ENCODE results near the gene NOP16. TPM values are rescaled to one million over a fixed set of nuclear protein-coding genes. Genes with fewer than 3 reads are reported as not detected.
A peak's percentile ranks its signal among the peaks of the same experiment; 100 is the strongest.

The NOP16 gene
- total RNA-seq, 2 experiments from 2014 or later = 44.8 to 68.3 TPM

DNA sequence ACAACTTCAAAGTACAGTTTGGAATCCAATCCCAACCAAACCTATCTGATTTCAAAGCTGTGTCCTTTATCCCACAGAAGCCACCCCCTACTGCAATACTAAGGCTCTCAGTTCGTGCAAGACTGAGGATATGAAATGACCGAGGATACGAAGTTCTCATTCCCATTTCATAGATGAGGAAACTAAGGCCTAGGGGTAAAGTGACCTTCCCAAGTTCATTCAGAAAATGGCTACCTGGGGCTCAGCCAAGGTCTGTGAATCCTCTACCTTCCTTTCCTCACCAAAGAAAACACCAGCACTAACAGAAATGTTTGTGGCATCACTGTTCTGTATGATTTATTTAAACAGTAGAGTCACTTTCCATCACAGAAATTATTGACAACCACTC lies 32.2 kb downstream of the NOP16 start:
- ATAC-seq = no peak
- Mint-ChIP-seq H3K9me3 (ENCODE audit: low read depth) (no peaks in the 10 kb centered on the region), H3K36me3 (peaks cover 46% of the 10 kb centered on the region), H3K4me1 (peaks cover 22% of the 10 kb centered on the region), H3K4me3 (no peak overlapping the region), H3K27ac (no peak overlapping the region), H3K27me3 (no peaks in the 10 kb centered on the region)
- DNase-seq = no peak
- CTCF ChIA-PET = interaction anchor here (1.3 kb wide), 1 partner anchor 121 kb away, joined by 3 read pairs; no protein-coding TSS in a partner anchor

DNA sequence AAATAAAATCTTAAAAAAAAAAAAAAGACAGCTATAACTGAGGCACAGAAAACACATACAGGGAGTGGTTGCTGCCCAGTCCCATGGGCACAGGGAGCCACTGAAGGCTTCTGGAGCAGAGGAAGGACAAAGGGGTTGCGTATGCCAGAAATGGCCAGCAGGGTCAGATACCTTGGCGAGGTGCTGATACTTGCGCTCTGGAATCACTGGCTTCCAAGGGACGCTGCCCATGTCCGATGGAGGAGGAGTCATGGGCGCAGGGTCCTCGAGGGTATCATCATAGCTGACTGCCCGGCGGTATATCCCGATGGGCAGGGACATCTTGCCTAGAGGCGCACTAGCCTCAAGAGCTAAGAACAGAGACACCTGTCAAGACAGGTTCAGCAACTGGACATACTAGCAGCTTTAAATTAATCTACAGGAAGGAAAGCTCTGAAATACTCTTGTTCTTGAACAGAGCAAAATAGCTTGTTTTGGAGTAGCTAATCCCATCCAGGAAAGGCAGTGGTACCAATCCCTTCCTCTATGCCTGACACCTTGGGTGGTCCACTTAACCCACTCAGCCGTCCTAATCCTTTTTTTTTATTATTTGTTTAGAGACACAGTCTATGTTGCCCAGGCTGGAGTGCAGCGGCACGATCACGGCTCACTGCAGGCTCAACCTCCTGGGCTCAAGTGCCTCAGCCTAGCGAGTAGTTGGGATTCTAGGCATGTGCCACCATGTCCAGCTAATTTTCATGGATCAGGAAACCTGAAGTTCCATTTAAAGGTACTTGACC lies 32.8 kb downstream of the NOP16 start:
- no peaks in the 10 kb centered on the region for H3K9me3 Mint-ChIP-seq (ENCODE audit: low read depth)
- H3K27me3 Mint-ChIP-seq = no peaks in the 10 kb centered on the region
- peaks cover 22% of the 10 kb centered on the region for H3K4me1 Mint-ChIP-seq
- no peak for ATAC-seq
- H3K36me3 Mint-ChIP-seq = peaks cover 47% of the 10 kb centered on the region
- CTCF ChIA-PET = interaction anchor here (1.3 kb wide), 1 partner anchor 121 kb away, joined by 3 read pairs; no protein-coding TSS in a partner anchor
- DNase-seq = no peak
- H3K4me3 Mint-ChIP-seq = no peak overlapping the region
- H3K27ac Mint-ChIP-seq = no peak overlapping the region

- Mint-ChIP-seq H3K27me3 (no peaks in the 10 kb centered on the region), H3K4me3 (no peak overlapping the region), H3K4me1 (peaks cover 16% of the 10 kb centered on the region), H3K27ac (no peak overlapping the region), H3K9me3 (ENCODE audit: low read depth) (no peaks in the 10 kb centered on the region), H3K36me3 (peaks cover 56% of the 10 kb centered on the region)
- no peak for DNase-seq
- no peak for ATAC-seq
- CTCF ChIA-PET = no interaction called here
Observed at GRCh38 chr5:176353533-176353932, 34.9 kb downstream of the NOP16 start.

DNA sequence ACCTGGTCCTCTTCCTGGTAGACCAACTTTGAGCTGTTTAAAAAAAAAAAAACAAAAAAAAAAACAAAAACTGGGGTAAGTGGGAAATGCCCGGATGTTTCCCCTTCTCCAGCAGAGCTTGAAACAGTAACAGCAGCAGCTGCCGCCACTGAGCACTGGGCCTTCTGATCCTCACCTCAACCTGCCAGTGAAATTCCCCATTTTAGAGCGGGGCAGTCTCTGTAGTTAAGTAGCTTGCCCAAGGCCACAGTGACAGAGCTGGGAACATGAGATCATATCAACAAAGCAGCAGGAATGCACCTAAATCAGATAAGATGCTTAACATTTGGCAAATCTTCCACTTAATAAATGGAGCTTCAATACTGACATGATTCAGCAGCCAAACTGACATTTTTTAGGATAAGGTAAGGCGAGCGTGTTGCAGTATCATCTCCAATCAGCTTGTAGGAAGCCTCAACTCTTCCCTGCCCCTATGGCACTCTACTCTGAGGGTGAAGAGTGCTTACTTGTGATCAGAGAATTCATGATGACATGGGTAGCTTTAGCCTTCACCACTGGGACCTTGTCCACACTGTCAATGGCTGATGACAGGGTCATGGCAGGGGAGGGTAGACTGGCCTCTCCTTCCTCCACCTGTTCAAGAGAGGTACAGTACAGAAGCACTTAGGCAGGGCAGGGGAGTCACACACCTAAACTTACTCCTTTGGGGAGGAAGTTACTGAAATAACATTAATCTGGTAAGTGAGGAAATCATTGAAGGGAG lies 36.1 kb downstream of the NOP16 start:
- peaks cover 58% of the 10 kb centered on the region for H3K36me3 Mint-ChIP-seq
- H3K27me3 Mint-ChIP-seq = no peaks in the 10 kb centered on the region
- DNase-seq (no peak), ATAC-seq (no peak)
- no peak overlapping the region for H3K4me3 Mint-ChIP-seq
- CTCF ChIA-PET = interaction anchor here (1.2 kb wide), 1 partner anchor 308 kb away, joined by 3 read pairs; no protein-coding TSS in a partner anchor
- H3K4me1 Mint-ChIP-seq = peaks cover 7% of the 10 kb centered on the region
- no peaks in the 10 kb centered on the region for H3K9me3 Mint-ChIP-seq (ENCODE audit: low read depth)
- H3K27ac Mint-ChIP-seq = peak overlapping the region; percentile 34

GRCh38 chr5:176350416-176350815 lies 38.0 kb downstream of the NOP16 start:
- CTCF ChIA-PET = no interaction called here
- Mint-ChIP-seq H3K27ac (no peak overlapping the region), H3K4me1 (peaks cover 5% of the 10 kb centered on the region), H3K36me3 (peaks cover 61% of the 10 kb centered on the region), H3K4me3 (no peak overlapping the region), H3K27me3 (no peaks in the 10 kb centered on the region), H3K9me3 (ENCODE audit: low read depth) (no peaks in the 10 kb centered on the region)
- ATAC-seq = no peak
- DNase-seq = no peak

DNA sequence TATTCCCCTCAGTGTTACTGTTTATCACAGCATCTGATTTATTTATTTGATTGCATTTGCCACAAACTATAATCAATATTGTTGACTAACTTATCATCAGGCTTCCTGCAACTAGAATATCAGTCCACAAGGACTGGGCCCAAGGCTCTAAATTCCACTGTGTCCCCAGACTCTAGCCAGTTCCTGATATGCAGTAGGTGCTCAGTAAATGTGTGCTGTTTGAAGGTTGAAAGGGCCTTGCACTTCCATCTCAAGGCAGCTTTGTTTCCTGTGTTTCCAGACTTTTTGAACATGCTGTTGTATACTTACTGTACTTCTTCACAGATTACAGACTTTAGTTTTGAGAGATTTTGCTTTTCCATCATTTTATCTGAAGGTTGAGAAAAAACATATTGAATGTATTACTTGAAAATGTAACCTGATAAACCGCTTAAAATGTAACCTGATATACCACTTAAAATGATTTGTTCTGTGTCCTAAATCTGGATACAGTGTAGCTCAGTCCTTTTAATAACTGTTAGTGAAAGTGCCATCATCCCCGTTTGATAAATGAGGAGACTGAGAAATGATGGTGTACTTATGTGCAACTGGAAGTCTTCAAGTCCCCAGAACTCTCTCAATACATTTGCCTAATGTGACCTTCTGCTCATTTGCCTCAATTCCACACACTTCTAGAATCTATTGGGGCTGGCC lies 45.5 kb downstream of the NOP16 start:
- Mint-ChIP-seq H3K4me1 (no peaks in the 10 kb centered on the region), H3K9me3 (ENCODE audit: low read depth) (no peaks in the 10 kb centered on the region), H3K4me3 (no peak overlapping the region), H3K27me3 (no peaks in the 10 kb centered on the region), H3K36me3 (peaks cover 18% of the 10 kb centered on the region), H3K27ac (no peak overlapping the region)
- ATAC-seq = no peak
- CTCF ChIA-PET = no interaction called here
- DNase-seq = no peak

DNA sequence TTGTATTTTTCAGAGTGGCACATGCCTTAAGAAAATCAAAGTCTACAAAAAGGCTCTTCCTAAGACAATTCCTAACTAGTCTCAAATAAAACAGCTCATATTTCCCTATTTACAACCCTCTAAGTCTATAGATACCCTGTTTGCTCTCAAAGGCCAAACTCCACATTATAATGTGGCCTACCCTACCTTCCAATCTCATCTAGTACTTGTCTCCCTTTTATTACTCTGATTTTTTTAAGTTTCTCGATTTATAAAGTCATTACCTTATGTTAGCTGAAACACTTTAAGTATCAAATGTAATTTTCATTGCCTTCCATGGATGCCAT lies 46.3 kb downstream of the NOP16 start:
- Mint-ChIP-seq H3K27me3 (no peaks in the 10 kb centered on the region), H3K36me3 (peaks cover 14% of the 10 kb centered on the region), H3K9me3 (ENCODE audit: low read depth) (no peaks in the 10 kb centered on the region), H3K4me3 (no peak overlapping the region), H3K4me1 (no peaks in the 10 kb centered on the region), H3K27ac (no peak overlapping the region)
- CTCF ChIA-PET = no interaction called here
- DNase-seq = no peak
- ATAC-seq = no peak

DNA sequence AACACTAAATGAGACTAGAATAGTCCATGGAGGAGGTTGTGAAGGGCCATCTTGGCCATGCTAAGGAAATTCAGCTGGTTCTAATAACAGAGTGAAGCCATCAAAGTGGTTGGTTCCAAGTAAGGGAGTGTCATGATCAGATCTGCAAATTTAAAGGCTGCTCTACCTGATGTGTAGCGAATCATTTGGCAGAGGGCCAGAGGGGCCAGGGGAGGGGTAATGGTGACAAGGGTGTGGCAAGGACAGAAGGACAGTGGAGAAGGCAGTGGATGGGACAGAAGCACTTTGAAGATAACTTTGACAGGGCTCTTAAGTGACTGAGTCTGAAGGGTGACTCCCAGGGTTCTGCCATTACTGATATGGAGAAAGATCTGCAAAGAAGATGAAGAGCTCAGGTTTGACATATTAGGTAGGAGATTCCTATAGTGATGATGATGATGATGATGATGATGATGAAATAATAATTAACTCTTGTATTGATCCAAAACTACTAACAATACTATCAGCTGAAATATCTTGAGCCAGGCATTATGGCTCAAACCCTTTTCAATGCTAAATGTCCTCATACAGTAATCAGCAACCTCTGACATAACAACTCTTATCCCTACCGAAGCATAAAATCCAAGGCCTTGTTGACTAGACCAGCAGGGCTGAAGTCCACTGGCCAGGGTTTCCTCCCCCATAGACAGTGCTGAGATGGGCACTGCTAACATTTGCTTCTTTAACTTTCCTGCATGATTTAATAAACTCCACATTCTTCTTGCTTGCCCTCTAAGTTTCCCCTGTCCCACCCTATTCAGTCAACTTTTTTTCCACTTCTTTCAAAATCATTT lies 46.9 kb downstream of the NOP16 start:
- Mint-ChIP-seq H3K4me1 (no peaks in the 10 kb centered on the region), H3K4me3 (no peak overlapping the region), H3K36me3 (peaks cover 16% of the 10 kb centered on the region), H3K9me3 (ENCODE audit: low read depth) (no peaks in the 10 kb centered on the region), H3K27me3 (no peaks in the 10 kb centered on the region), H3K27ac (no peak overlapping the region)
- CTCF ChIA-PET = interaction anchor here (1.5 kb wide), 1 partner anchor 18 kb away, joined by 3 read pairs; no protein-coding TSS in a partner anchor
- ATAC-seq (no peak), DNase-seq (no peak)

DNA sequence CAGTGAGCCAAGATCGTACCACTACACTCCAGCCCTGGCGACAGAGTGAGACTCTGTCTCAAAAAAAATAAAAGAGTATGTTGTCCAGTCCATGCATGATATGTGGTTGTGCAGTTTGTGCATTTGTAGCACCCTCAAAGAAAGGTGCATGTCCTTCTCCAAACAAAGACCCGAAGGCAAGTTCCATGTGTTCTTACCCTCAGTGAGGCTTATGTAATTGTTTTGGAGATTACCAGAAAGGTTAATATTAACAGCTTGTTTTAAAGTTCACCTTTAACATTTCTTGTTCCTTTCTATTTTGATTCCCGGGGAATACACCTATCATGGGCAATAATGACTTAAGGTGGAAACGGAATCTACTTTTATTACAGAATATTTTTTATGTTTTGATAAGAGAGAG lies 49.1 kb downstream of the NOP16 start:
- CTCF ChIA-PET = interaction anchor here (1.7 kb wide), 1 partner anchor 9 kb away, joined by 3 read pairs; no protein-coding TSS in a partner anchor
- ATAC-seq (no peak), DNase-seq (no peak)
- Mint-ChIP-seq H3K4me1 (no peaks in the 10 kb centered on the region), H3K27me3 (no peaks in the 10 kb centered on the region), H3K4me3 (no peak overlapping the region), H3K9me3 (ENCODE audit: low read depth) (no peaks in the 10 kb centered on the region), H3K27ac (no peak overlapping the region), H3K36me3 (peaks cover 13% of the 10 kb centered on the region)

DNA sequence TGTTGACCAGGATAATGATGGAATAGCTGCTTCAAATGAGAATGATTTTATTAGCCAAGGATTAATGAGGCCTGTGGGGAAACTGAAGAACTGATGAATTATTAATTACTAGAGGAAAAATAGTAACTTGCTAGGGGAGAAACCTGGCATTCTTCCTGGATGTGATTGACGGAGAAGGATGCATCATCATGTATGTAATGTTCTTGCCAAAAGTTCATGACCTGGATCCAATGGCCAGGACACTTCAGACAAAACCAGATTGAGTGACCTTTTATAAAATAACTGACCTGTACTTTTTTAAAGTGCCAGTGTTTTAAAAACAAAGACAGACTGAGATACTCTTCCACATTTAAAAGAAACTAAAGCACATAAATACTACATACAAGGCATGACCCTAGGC lies 50.5 kb downstream of the NOP16 start:
- Mint-ChIP-seq H3K4me1 (no peaks in the 10 kb centered on the region), H3K36me3 (peaks cover 21% of the 10 kb centered on the region), H3K4me3 (no peak overlapping the region), H3K27ac (no peak overlapping the region), H3K27me3 (no peaks in the 10 kb centered on the region), H3K9me3 (ENCODE audit: low read depth) (peaks cover 6% of the 10 kb centered on the region)
- DNase-seq (no peak), ATAC-seq (no peak)
- CTCF ChIA-PET = no interaction called here

- H3K36me3 Mint-ChIP-seq = peaks cover 26% of the 10 kb centered on the region
- H3K9me3 Mint-ChIP-seq (ENCODE audit: low read depth) = peaks cover 6% of the 10 kb centered on the region
- no peak overlapping the region for H3K4me3 Mint-ChIP-seq
- DNase-seq (no peak), ATAC-seq (no peak)
- H3K27me3 Mint-ChIP-seq = no peaks in the 10 kb centered on the region
- no peaks in the 10 kb centered on the region for H3K4me1 Mint-ChIP-seq
- CTCF ChIA-PET = no interaction called here
- H3K27ac Mint-ChIP-seq = no peak overlapping the region
Observed at GRCh38 chr5:176334031-176334770, 54.2 kb downstream of the NOP16 start.

Measured in activated CD8-positive, alpha-beta memory T cell treated with anti-CD3 and anti-CD28 coated beads, Interleukin-2, amount 10 ng/mL, durations not matched to agents 7 days and 5 days (primary cell).